NCI-H345 (cell line): ENCODE data around the gene SLC17A9.

Experiments used
- DNase-seq: peaks from one replicate; lab custom pipeline; 2025; lab: John Stamatoyannopoulos, UW

Gene SLC17A9

DNA sequence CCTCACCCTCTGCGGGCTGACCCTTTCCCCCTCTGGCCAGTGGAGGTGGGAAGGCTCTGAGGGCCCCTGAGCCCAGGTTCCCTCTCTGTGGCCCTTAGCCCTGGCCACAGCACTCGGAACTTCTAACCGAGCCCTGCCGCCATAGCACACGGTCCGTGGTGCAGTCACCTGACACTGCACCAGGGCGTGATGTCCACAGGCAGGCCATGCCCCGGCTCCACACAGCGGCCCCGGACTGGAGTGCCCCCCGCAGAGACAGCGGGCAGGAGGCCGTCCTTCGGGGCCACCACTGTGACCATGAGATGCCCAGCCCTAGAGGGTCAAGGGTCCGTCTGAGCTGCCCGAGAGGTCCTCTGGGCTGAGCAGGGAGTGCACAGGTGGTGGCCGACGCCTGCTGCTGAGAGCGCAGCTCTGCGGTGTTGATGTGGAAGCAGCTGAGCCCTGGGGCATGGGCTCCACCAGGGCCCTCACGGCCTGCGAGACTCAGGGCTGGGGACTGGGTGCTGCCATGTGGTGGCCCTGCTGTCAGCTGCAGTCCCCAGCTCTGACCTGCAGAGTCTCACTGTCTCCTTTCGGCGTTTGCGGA is 65.4 kb downstream of the SLC17A9 start:
- DNase-seq: no peak
